DMS53 treated with DMSO at 0.1 percent for 48 hours (cell line): ENCODE data around the gene HOXB3.
"Not testable (repeated sequence)": the region's sequence is repeated elsewhere in the genome, so short reads cannot be mapped to it uniquely, and the experiment has no call there.

Experiments
- DNase-seq: peaks from one replicate; lab custom pipeline; 2025; ENCODE audit not compliant: unreplicated experiment; lab: John Stamatoyannopoulos, UW

HOXB3 gene

DNA sequence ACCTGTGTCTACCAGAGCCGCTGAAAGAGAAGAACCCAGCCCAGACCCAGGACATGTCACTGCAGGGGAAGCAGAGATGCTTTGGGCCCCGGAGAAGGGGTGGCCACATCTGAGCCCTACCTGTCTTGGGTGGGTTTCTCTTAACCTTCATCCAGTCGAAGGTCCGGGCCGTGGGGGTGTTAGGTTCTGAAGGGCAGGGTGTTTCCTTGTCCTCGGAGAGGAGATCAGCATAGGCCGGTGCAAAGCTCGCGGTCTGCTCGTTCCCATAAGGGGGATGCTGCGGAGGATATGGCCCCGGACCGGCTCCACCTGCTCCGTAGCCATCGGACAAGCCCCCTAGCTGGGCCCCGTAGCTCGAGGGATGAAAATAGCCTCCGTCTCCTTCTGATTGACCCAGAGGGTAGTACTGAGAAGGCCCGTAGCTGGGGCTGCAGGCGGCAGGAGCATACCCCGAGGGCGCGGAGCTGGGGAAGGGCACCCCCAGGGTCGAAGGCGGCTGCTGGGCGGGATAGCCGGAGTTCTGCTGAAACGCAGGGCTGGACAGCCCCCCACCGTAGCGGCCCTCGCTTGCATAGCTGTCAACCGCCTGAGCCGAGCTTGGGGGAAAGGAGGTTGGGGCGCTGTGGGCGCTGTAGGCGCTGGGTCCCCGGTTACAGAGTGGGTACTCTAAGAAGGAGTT, 59.7 kb downstream of the HOXB3 start:
- no peak for DNase-seq

- no peak for DNase-seq
Measured at GRCh38 chr17:48529683-48530009, 60.4 kb downstream of the HOXB3 start.

DNA sequence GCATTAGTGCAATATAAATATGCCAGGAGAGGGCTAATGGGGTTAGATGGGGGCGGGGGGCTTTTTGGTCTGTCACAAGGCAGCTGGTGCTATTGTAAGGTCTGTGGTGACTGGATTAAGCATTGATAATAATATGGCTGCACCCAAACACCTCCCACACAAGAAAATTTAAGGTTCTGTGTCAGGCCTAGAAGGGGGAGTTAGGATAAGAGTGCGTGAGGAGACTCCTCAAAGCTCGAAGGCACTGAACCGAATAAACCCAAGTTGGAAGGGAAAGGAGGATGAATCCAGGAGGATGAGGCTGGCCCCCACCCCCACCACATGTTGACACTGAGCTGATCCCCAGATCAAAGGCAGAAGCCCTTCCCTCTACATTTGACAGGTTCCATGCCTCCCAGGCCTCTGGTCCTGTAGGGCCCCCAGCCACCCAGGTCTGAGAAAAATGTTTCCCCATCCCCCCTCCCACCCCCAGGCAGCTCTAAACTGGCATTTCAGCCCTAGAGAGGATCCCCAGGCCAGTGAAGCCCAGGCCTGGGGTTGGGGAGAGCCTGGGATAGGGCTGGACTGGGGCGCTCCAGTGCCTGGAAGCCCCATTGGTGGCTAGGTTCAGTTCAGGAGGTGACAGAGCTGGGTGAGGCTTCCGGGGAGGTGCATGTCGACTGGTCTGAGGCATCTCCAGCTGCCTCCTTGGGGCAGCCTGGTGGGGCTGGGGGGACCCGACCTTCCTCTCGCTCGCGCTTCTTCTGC, 60.9 kb downstream of the HOXB3 start:
- no peak for DNase-seq

DNA sequence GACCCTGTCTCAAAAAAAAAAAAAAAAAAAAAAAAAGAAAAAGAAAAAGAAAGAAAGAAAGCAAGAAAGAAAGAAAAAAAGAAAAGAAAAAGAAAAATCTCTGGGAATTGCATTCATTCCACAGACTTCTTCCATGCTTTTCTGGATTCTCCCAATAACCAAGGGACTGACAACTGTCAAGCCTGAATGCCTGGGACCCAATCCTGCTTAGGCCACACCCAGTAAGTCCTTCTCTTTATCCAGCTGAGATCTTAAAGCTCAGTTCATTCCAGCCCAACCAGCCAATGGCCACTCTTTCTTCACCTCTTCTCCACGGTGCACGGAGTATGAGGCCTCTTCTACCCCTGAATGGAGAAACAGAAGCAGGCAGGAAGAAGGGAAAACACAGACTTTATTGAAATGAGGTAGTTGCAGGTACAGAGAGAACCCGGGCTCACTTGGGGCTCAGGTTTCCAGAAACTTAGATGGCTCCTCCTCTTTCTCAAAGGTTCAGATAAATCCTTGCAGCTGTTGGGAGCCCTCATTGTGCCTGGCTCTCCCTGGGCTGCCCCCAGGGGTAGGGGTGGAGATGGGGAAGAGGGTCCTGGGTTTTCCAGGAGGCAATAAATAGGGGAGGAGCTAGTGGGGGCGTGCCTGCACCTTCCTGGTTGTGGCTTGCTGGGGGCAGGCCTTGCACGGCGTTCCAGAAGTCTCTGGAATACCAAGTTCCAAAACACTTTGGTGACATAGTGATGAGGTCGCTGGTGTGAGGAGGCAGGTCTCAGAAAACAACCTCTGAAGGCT, 61.7 kb downstream of the HOXB3 start:
- DNase-seq = no peak

DNA sequence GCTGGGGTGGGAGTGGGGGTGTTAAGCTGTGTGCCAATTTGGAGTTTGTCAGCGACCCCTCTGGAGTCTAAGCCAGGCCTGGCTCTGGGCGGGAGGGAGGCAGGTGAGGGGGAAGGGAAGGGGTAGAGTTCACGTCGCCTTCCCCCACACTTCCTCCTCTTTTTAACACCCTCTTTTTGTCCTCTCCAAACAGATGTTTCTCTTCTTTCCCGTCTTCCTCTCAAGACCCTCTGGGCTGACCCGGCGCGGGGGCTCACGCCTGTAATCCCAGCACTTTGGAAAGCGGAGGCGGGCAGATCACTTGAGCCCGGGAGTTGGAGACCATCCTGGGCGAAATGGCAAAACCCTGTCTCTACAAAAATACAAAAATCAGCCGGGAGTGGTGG, 62.5 kb downstream of the HOXB3 start:
- DNase-seq = no peak

GRCh38 chr17:48526608-48527546, 63.2 kb downstream of the HOXB3 start:
- DNase-seq = no peak

DNA sequence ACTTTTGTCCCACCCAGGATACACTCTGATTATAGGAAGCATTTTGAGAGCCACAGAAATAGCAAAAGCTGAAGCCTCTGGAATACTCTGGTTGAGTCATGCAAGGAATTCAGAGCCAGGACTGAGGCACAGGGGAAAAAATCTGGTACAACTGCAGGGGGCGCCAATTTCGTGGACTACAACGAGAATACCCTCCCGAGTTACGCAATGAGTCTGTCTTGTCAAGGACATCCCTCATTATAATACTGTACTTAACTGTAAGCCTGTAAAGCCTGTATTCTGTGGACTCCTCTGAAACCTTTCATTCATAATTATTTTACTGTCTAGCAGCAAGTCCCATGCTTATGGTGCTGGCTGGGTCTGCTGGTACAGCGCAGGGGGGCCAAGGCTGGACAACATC, 67.0 kb downstream of the HOXB3 start:
- no peak for DNase-seq

DNA sequence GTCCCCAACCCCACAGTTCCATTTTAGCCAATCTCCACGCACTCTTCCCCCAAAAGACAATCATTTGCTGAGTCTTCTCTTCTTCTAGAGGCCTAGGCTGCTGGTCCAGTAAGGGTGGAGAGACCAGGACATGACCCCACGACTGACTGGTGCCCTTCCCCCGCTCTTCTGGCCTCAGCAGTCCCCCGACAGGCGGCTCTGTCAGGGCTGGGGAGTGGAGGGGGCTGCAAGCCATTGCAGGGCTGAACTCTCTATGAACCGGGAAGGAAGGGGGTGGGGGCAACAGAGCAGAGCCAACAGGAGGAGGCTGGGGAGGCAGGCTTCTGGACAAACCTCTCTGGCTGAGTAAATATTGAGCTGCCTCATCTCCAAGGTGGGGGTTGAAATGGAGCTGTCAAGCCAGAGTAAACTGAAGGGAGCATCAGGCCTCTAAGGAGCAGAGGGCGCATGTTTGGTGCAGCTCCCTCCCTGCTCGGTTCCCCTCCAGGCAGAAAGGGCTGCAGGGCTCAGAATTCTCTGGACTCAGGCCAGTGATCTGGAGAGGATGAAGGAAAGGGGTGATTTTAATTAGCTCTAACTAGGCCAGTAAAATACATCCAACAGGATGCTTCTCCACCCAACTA, 67.9 kb downstream of the HOXB3 start:
- peak; percentile 55 for DNase-seq

- no peak for DNase-seq
Measured at GRCh38 chr17:48520631-48521079, 69.4 kb downstream of the HOXB3 start.

GRCh38 chr17:48519427-48519826, 70.6 kb downstream of the HOXB3 start:
- no peak for DNase-seq

GRCh38 chr17:48517478-48517877, 72.6 kb downstream of the HOXB3 start:
- DNase-seq = no peak

DNA sequence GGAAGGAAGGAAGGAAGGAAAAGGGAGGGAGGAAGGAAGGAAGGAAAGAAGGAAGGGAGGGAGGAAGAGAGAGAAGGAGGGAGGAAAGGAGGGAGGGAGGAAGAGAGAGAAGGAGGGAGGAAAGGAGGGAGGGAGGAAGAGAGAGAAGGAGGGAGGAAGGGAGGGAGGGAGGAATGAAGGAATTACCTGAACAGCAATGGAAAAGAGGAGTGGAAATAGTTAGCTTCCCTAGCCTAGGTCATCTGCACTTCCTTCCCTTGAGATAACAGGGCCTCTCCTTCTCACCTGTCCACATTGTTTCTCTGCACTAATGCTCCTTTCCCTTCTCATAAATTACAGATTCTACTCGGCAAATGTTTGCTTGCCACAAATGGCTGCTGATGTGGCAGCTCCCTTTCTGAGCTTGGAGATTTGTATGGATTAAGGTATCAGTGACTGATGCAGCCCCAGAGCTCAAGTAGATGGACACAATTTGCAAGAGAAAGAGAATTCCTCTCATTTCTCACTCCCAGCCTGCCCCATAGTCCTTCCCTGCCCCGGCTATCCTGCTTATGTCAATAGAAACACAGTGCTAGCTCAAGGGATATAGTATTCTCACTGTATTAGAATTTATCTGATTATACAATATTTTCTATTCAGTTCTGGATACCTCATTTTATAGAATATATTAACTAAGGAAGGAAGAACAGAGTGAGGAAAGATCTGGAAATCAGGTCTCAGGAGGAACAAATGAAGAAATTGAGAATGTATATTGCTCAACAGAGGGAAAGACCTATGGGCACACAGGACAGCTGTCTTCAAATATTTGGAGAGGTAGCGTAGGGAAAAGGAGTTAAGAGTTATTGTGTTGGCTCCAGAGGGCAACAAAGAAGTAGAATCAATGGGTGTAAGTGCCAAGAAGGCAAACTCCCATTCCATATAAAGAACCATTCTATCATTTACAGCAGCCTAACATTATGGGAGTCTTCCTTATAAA, 73.8 kb downstream of the HOXB3 start:
- DNase-seq = no peak

DNA sequence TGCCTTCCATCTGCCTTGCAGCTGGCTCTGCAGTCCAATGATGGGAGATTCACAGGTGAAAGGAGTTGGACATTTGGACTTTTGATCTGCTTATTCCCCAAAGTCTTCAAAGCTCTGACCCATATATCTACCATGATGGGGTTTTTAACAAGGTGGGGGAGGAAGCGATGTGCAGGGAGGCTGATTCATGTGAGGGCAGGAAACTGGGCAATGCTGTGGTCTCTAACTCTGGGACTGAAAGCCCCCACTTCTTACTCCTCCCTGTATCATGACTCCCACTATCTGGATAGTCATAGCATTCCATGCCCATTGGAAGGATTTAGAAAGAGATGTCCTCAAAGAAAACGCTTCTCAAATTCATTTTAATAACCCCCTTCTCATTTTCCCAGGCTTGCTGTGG, 75.6 kb downstream of the HOXB3 start:
- DNase-seq = no peak

- no peak for DNase-seq
Measured at GRCh38 chr17:48513666-48514455, 76.2 kb downstream of the HOXB3 start.

GRCh38 chr17:48513097-48513496, 76.9 kb downstream of the HOXB3 start:
- DNase-seq = no peak

- DNase-seq = peak; percentile 28
Measured at GRCh38 chr17:48510761-48511604, 79.1 kb downstream of the HOXB3 start.

DNA sequence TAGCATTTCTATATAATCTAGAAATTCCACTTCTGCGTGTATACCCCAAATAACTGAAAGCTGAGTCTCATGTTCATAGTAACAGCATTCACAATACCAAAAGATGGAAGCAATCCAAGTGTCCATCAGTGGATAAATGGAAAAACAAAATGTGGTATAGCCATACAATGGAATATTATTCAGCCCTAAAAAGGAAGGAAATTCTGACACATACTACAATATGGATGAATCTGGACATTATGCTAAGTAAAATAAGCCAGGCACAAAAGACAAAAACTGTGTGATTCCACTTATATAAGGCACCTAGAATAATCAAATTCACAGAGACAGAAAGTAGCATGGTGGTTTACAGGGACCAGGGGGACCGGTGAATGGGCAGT, 79.7 kb downstream of the HOXB3 start:
- no peak for DNase-seq

DNA sequence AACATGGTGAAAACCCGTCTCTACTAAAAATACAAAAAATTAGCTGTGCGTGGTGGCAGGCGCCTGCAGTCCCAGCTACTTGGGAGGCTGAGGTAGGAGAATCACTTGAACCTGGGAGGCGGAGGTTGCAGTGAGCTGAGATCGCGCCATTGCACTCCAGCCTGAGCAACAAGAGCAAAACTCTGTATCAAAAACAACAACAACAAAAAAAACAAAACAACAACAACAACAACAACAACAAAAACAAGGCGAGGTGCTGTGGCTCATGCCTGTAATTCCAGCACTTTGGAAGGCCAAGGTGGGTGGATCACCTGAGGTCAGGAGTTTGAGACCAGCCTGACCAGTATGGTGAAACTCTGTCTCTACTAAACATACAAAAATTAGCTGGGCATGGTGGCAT, 80.3 kb downstream of the HOXB3 start:
- not testable (repeated sequence) for DNase-seq
